ENCODE data around the gene ITGA2.

ITGA2 gene

GRCh38 chr5:53017383-53017782 lies 28.2 kb downstream of the ITGA2 start:
- WGBS (ENCODE audit: insufficient coverage, insufficient read length), result no CpG with 5 or more reads among the region's 5 CpGs
- Histone ChIP-seq H3K27ac (ENCODE audit: low read length) (no peak overlapping the region), H3K4me1 (ENCODE audit: control insufficient read depth, insufficient read depth, low read length) (no peaks in the 10 kb centered on the region)

GRCh38 chr5:53017794-53018391 lies 28.7 kb downstream of the ITGA2 start:
- Histone ChIP-seq H3K27ac (ENCODE audit: low read length) (no peak overlapping the region), H3K36me3 (ENCODE audit: control insufficient read depth, insufficient read depth, low read length) (no peaks in the 10 kb centered on the region), H3K9me3 (ENCODE audit: control insufficient read depth, insufficient read depth, low read length) (no peaks in the 10 kb centered on the region), H3K27me3 (ENCODE audit: control insufficient read depth, insufficient read depth, low read length) (no peaks in the 10 kb centered on the region), H3K4me1 (ENCODE audit: control insufficient read depth, insufficient read depth, low read length) (no peaks in the 10 kb centered on the region), H3K4me3 (ENCODE audit: low read length) (no peak overlapping the region)
- WGBS (ENCODE audit: insufficient coverage, insufficient read length), result no CpG with 5 or more reads among the region's 10 CpGs
- DNase-seq (ENCODE audit: low read depth, low spot score), result no peak

More at GRCh38 chr5:53017383-53017782, 28.2 kb downstream of the ITGA2 start:
- DNase-seq (ENCODE audit: low read depth, low spot score), result no peak
- Histone ChIP-seq H3K36me3 (ENCODE audit: control insufficient read depth, insufficient read depth, low read length) (no peaks in the 10 kb centered on the region), H3K9me3 (ENCODE audit: control insufficient read depth, insufficient read depth, low read length) (no peaks in the 10 kb centered on the region), H3K27me3 (ENCODE audit: control insufficient read depth, insufficient read depth, low read length) (no peaks in the 10 kb centered on the region), H3K4me3 (ENCODE audit: low read length) (no peak overlapping the region)

GRCh38 chr5:53019320-53019719 lies 30.2 kb downstream of the ITGA2 start:
- DNase-seq (ENCODE audit: low read depth, low spot score), result no peak

DNA sequence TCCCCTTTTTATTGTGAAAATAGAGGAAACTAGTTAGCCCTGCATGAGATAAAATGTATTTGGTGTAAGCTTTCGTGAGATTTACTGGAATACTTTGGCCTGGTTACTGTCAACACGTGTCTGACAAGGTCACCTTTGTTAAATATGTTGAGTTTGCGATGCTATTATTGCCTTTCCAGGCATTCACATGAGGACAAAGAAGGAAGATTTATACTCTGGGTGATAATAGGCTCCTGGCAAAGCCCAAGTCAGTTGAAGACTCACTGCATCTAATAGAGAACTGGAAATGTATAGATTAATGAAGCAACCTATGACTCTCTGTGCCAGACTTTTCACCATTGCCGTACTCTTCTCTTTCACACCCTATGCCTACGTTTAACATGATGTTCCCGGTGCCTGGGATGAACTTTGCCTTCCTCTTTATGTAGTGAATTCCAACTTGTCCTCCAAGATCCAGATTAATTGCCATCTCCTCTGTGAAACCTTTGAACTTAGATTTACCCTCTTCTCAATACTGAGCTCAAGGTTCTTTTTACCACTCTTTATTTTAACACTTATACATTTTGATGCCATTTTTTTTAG lies 33.9 kb downstream of the ITGA2 start:
- Histone ChIP-seq H3K4me3 (ENCODE audit: low read length) (no peak overlapping the region), H3K9me3 (ENCODE audit: control insufficient read depth, insufficient read depth, low read length) (no peaks in the 10 kb centered on the region), H3K4me1 (ENCODE audit: control insufficient read depth, insufficient read depth, low read length) (no peaks in the 10 kb centered on the region)

More at GRCh38 chr5:53019320-53019719, 30.2 kb downstream of the ITGA2 start:
- H3K4me1 ChIP-seq (ENCODE audit: control insufficient read depth, insufficient read depth, low read length), result no peaks in the 10 kb centered on the region
- H3K36me3 ChIP-seq (ENCODE audit: control insufficient read depth, insufficient read depth, low read length), result no peaks in the 10 kb centered on the region
- H3K27ac ChIP-seq (ENCODE audit: low read length), result no peak overlapping the region
- H3K9me3 ChIP-seq (ENCODE audit: control insufficient read depth, insufficient read depth, low read length), result no peaks in the 10 kb centered on the region
- WGBS (ENCODE audit: insufficient coverage, insufficient read length), result no CpG with 5 or more reads among the region's 4 CpGs
- no peaks in the 10 kb centered on the region for H3K27me3 ChIP-seq (ENCODE audit: control insufficient read depth, insufficient read depth, low read length)
- no peak overlapping the region for H3K4me3 ChIP-seq (ENCODE audit: low read length)

DNA sequence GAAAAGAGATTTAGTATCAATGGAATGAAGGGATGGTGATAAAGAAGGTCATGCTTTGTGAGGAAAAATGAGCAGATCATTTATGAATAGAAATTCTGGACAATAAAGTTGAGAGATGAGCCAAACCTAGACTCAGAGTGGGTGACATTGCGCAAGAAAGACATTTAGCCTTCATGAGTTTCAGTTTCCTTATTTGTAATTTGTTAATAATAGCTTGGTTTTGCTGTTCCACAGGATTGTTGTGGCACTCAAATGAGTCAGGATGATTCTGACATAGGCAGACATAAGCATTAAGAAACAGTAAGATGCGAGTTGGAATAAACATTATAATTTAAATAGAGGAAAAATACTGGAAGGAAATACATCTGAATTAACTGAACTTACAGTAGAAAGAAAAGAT lies 34.8 kb downstream of the ITGA2 start:
- DNase-seq (ENCODE audit: low read depth, low spot score), result no peak
- Histone ChIP-seq H3K36me3 (ENCODE audit: control insufficient read depth, insufficient read depth, low read length) (no peaks in the 10 kb centered on the region), H3K27me3 (ENCODE audit: control insufficient read depth, insufficient read depth, low read length) (no peaks in the 10 kb centered on the region), H3K4me1 (ENCODE audit: control insufficient read depth, insufficient read depth, low read length) (no peaks in the 10 kb centered on the region; the same call in 1 of the 2 replicates), H3K4me3 (ENCODE audit: low read length) (no peak overlapping the region), H3K9me3 (ENCODE audit: control insufficient read depth, insufficient read depth, low read length) (no peaks in the 10 kb centered on the region), H3K27ac (ENCODE audit: low read length) (no peak overlapping the region)
- WGBS (ENCODE audit: insufficient coverage, insufficient read length), result no CpG with 5 or more reads among the region's 2 CpGs

More for the DNA sequence above, 33.9 kb downstream of the ITGA2 start:
- DNase-seq (ENCODE audit: low read depth, low spot score), result no peak
- H3K27ac ChIP-seq (ENCODE audit: low read length), result no peak overlapping the region
- no peaks in the 10 kb centered on the region for H3K27me3 ChIP-seq (ENCODE audit: control insufficient read depth, insufficient read depth, low read length)
- no CpG with 5 or more reads among the region's 6 CpGs for WGBS (ENCODE audit: insufficient coverage, insufficient read length)
- H3K36me3 ChIP-seq (ENCODE audit: control insufficient read depth, insufficient read depth, low read length), result no peaks in the 10 kb centered on the region

GRCh38 chr5:53024535-53024934 lies 35.4 kb downstream of the ITGA2 start:
- H3K9me3 ChIP-seq (ENCODE audit: control insufficient read depth, insufficient read depth, low read length), result no peaks in the 10 kb centered on the region
- no peaks in the 10 kb centered on the region for H3K27me3 ChIP-seq (ENCODE audit: control insufficient read depth, insufficient read depth, low read length)
- no peaks in the 10 kb centered on the region; the same call in 1 of the 2 replicates for H3K4me1 ChIP-seq (ENCODE audit: control insufficient read depth, insufficient read depth, low read length)
- H3K36me3 ChIP-seq (ENCODE audit: control insufficient read depth, insufficient read depth, low read length), result no peaks in the 10 kb centered on the region
- DNase-seq (ENCODE audit: low read depth, low spot score), result no peak
- H3K27ac ChIP-seq (ENCODE audit: low read length), result no peak overlapping the region
- WGBS (ENCODE audit: insufficient coverage, insufficient read length), result no CpG with 5 or more reads among the region's 4 CpGs
- H3K4me3 ChIP-seq (ENCODE audit: low read length), result no peak overlapping the region

- WGBS (ENCODE audit: insufficient coverage, insufficient read length), result no CpG with 5 or more reads among the region's 5 CpGs
- DNase-seq (ENCODE audit: low read depth, low spot score), result no peak
- no peak overlapping the region for H3K27ac ChIP-seq (ENCODE audit: low read length)
- no peak overlapping the region for H3K4me3 ChIP-seq (ENCODE audit: low read length)
- H3K4me1 ChIP-seq (ENCODE audit: control insufficient read depth, insufficient read depth, low read length), result no peaks in the 10 kb centered on the region; the same call in 1 of the 2 replicates
- no peaks in the 10 kb centered on the region for H3K9me3 ChIP-seq (ENCODE audit: control insufficient read depth, insufficient read depth, low read length)
- H3K27me3 ChIP-seq (ENCODE audit: control insufficient read depth, insufficient read depth, low read length), result no peaks in the 10 kb centered on the region
- H3K36me3 ChIP-seq (ENCODE audit: control insufficient read depth, insufficient read depth, low read length), result no peaks in the 10 kb centered on the region
Measured at GRCh38 chr5:53025487-53025886, 36.3 kb downstream of the ITGA2 start.

DNA sequence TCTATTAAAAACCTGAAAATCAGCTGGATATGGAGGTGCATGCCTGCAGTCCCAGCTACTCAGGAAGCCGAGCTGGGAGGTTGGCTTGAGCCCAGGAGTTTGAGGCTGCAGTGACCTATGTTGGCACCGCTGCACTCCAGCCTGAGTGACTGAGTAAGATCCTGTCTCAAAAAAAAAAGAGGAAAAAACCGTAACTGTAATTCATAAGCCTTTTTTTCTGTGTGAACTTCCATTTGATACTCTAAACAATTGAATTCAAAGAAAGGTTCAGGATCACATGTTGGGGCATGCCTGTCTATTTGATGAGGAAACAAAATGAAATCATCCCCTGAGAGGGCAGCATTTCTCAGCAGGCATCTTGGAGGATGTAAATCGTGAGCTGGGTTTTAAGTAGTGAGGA lies 38.8 kb downstream of the ITGA2 start:
- H3K27ac ChIP-seq (ENCODE audit: low read length), result no peak overlapping the region
- H3K9me3 ChIP-seq (ENCODE audit: control insufficient read depth, insufficient read depth, low read length), result no peaks in the 10 kb centered on the region
- H3K27me3 ChIP-seq (ENCODE audit: control insufficient read depth, insufficient read depth, low read length), result no peaks in the 10 kb centered on the region
- DNase-seq (ENCODE audit: low read depth, low spot score), result no peak
- H3K4me3 ChIP-seq (ENCODE audit: low read length), result no peak overlapping the region
- no peaks in the 10 kb centered on the region for H3K36me3 ChIP-seq (ENCODE audit: control insufficient read depth, insufficient read depth, low read length)
- no CpG with 5 or more reads among the region's 4 CpGs for WGBS (ENCODE audit: insufficient coverage, insufficient read length)
- H3K4me1 ChIP-seq (ENCODE audit: control insufficient read depth, insufficient read depth, low read length), result no peaks in the 10 kb centered on the region; the same call in 1 of the 2 replicates

DNA sequence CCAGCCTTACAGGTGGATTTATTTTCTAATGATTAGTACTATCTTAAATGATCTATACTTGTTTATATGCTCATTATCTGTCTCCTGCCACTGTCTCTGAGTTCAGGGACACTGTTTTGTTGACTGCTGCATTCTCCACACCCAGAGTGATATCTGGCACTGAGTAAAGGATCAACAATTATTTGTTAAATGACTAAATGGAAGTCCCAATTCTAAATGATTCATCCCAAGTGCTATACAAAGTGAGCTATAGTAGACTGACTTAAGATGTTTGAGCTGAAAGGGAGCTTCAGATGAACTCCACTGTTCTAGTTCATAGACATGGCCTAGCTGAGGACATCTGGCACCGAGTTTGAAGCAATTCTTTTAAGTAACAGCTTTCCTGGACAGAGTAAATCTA lies 40.5 kb downstream of the ITGA2 start:
- Histone ChIP-seq H3K27me3 (ENCODE audit: control insufficient read depth, insufficient read depth, low read length) (no peaks in the 10 kb centered on the region), H3K9me3 (ENCODE audit: control insufficient read depth, insufficient read depth, low read length) (no peaks in the 10 kb centered on the region), H3K4me3 (ENCODE audit: low read length) (no peak overlapping the region), H3K4me1 (ENCODE audit: control insufficient read depth, insufficient read depth, low read length) (no peaks in the 10 kb centered on the region; the same call in 1 of the 2 replicates), H3K36me3 (ENCODE audit: control insufficient read depth, insufficient read depth, low read length) (no peaks in the 10 kb centered on the region), H3K27ac (ENCODE audit: low read length) (no peak overlapping the region)
- WGBS (ENCODE audit: insufficient coverage, insufficient read length), result no CpG with 5 or more reads among the region's 1 CpG
- DNase-seq (ENCODE audit: low read depth, low spot score), result no peak

DNA sequence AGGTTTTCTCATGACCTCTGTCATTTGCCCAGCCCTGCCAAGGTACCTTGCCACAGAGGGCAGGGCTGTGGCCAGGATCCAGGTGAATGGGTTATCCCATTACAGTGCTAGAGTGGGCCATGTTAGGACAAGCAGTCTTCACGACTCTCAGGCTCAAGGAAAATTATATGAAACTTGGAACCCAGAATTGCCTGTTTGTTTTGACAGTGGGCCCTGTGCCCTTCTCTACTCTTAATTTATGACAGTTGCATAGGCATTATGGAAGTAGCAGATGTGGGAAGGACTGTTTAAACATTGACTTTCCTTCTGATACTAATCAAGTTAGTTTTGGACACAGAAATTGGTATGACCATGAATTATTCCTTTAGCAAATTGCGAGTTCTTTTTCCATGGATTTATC lies 41.7 kb downstream of the ITGA2 start:
- Histone ChIP-seq H3K27me3 (ENCODE audit: control insufficient read depth, insufficient read depth, low read length) (no peaks in the 10 kb centered on the region), H3K4me3 (ENCODE audit: low read length) (no peak overlapping the region), H3K27ac (ENCODE audit: low read length) (no peak overlapping the region), H3K4me1 (ENCODE audit: control insufficient read depth, insufficient read depth, low read length) (no peaks in the 10 kb centered on the region; the same call in 1 of the 2 replicates), H3K36me3 (ENCODE audit: control insufficient read depth, insufficient read depth, low read length) (no peaks in the 10 kb centered on the region), H3K9me3 (ENCODE audit: control insufficient read depth, insufficient read depth, low read length) (no peaks in the 10 kb centered on the region)
- WGBS (ENCODE audit: insufficient coverage, insufficient read length), result no CpG with 5 or more reads among the region's 2 CpGs
- DNase-seq (ENCODE audit: low read depth, low spot score), result no peak

DNA sequence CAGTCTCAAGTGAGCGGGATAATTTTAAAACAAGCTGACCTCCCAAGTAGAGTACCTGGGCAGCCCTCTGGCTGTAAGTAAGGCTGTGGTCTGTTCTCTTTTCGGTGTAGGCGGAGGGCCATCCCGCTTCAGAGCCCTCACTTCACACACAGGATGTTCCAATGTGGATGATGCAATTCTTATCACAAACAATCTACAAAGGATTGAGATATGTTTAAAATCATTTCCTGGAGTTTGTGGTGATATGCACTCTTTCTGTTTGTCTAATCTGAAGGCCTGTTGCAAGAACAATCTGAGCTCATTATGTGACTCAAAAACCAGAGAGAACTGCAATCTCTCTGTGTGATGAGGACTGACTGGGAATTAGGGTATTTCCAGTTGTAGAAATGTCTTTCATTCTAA lies 42.5 kb downstream of the ITGA2 start:
- no peaks in the 10 kb centered on the region for H3K9me3 ChIP-seq (ENCODE audit: control insufficient read depth, insufficient read depth, low read length)
- DNase-seq (ENCODE audit: low read depth, low spot score), result no peak
- no peak overlapping the region for H3K27ac ChIP-seq (ENCODE audit: low read length)
- H3K4me3 ChIP-seq (ENCODE audit: low read length), result no peak overlapping the region
- H3K36me3 ChIP-seq (ENCODE audit: control insufficient read depth, insufficient read depth, low read length), result no peaks in the 10 kb centered on the region
- WGBS (ENCODE audit: insufficient coverage, insufficient read length), result no CpG with 5 or more reads among the region's 4 CpGs
- no peaks in the 10 kb centered on the region; the same call in 1 of the 2 replicates for H3K4me1 ChIP-seq (ENCODE audit: control insufficient read depth, insufficient read depth, low read length)
- no peaks in the 10 kb centered on the region for H3K27me3 ChIP-seq (ENCODE audit: control insufficient read depth, insufficient read depth, low read length)
